ENCODE results near the gene ASCL3. TPM values are rescaled to one million over a fixed set of nuclear protein-coding genes. Genes with fewer than 3 reads are reported as not detected.

The ASCL3 gene
- total RNA-seq, 1 experiment from 2014 or later = not detected

- ChIA-PET POLR2A (ENCODE audit: low non-redundant PET) (no interaction called here), CTCF (interaction anchor here (0.6 to 1.4 kb wide), 2 partner anchors 45 to 80 kb away, joined by 6 to 8 read pairs; no protein-coding TSS in a partner anchor)
- TF ChIP-seq CTCF (conservative IDR thresholded peaks at IDR 0.05; ENCODE audit: low read depth, low read length) (no peak), EZH2 (IDR thresholded peaks at IDR 0.05; ENCODE audit: borderline replicate concordance, low read depth, low read length, poor library complexity, severe bottlenecking) (no peak)
- peaks cover 22% of the 10 kb centered on the region for H3K36me3 ChIP-seq (ENCODE audit: insufficient read depth, low read length, poor library complexity, severe bottlenecking)
- H3K9me3 ChIP-seq (ENCODE audit: low read depth, low read length, poor library complexity, severe bottlenecking) = no peaks in the 10 kb centered on the region
- no peak overlapping the region for H3K27ac ChIP-seq (ENCODE audit: low read depth, low read length, poor library complexity, severe bottlenecking)
- BruUV-seq (replicated peaks) = no TSS peak
- H3K4me3 ChIP-seq (ENCODE audit: low read depth, low read length, poor library complexity, severe bottlenecking) = no peak overlapping the region
- intact Hi-C loops (cut with micrococcal nuclease; ENCODE audit: unreplicated experiment) = loop anchor here (1.0 to 5.0 kb wide), 4 partner anchors 45 to 227 kb away; a partner anchor contains a TSS
- no peaks in the 10 kb centered on the region for H3K27me3 ChIP-seq (replicated peaks; ENCODE audit: insufficient read depth, low read depth, low read length, poor library complexity)
- DNase-seq (ENCODE audit: low spot score) = no peak
- H3K4me1 ChIP-seq (ENCODE audit: insufficient read depth, low read length, poor library complexity, severe bottlenecking) = peaks cover 20% of the 10 kb centered on the region
Observed at GRCh38 chr11:8914661-8915018, 28.2 kb downstream of the ASCL3 start.

GRCh38 chr11:8913961-8914660 lies 28.7 kb downstream of the ASCL3 start:
- H3K9me3 ChIP-seq (ENCODE audit: low read depth, low read length, poor library complexity, severe bottlenecking) = no peaks in the 10 kb centered on the region
- TF ChIP-seq CTCF (conservative IDR thresholded peaks at IDR 0.05; ENCODE audit: low read depth, low read length) (peak; percentile 75), EZH2 (IDR thresholded peaks at IDR 0.05; ENCODE audit: borderline replicate concordance, low read depth, low read length, poor library complexity, severe bottlenecking) (no peak)
- no TSS peak for BruUV-seq (replicated peaks)
- peaks cover 18% of the 10 kb centered on the region for H3K36me3 ChIP-seq (ENCODE audit: insufficient read depth, low read length, poor library complexity, severe bottlenecking)
- POLR2A ChIA-PET (ENCODE audit: low non-redundant PET) = no interaction called here
- DNase-seq (ENCODE audit: low spot score) = peak; percentile 62
- peak overlapping the region; percentile 14 for H3K27ac ChIP-seq (ENCODE audit: low read depth, low read length, poor library complexity, severe bottlenecking)
- no peaks in the 10 kb centered on the region for H3K27me3 ChIP-seq (replicated peaks; ENCODE audit: insufficient read depth, low read depth, low read length, poor library complexity)
- intact Hi-C loops (cut with micrococcal nuclease; ENCODE audit: unreplicated experiment) = loop anchor here (1.0 to 5.0 kb wide), 4 partner anchors 45 to 227 kb away; a partner anchor contains a TSS
- CTCF ChIA-PET = interaction anchor here (1.4 kb wide), 1 partner anchor 45 kb away, joined by 8 read pairs; no protein-coding TSS in a partner anchor
- H3K4me1 ChIP-seq (ENCODE audit: insufficient read depth, low read length, poor library complexity, severe bottlenecking) = peaks cover 20% of the 10 kb centered on the region
- H3K4me3 ChIP-seq (ENCODE audit: low read depth, low read length, poor library complexity, severe bottlenecking) = peak overlapping the region; percentile 20

- TF ChIP-seq EZH2 (IDR thresholded peaks at IDR 0.05; ENCODE audit: borderline replicate concordance, low read depth, low read length, poor library complexity, severe bottlenecking) = no peak
- no peak for TF ChIP-seq CTCF (conservative IDR thresholded peaks at IDR 0.05; ENCODE audit: low read depth, low read length)
- BruUV-seq (replicated peaks) = no TSS peak
- Histone ChIP-seq H3K4me1 (ENCODE audit: insufficient read depth, low read length, poor library complexity, severe bottlenecking) (peaks cover 15% of the 10 kb centered on the region), H3K36me3 (ENCODE audit: insufficient read depth, low read length, poor library complexity, severe bottlenecking) (peaks cover 2% of the 10 kb centered on the region), H3K27me3 (replicated peaks; ENCODE audit: insufficient read depth, low read depth, low read length, poor library complexity) (no peaks in the 10 kb centered on the region), H3K27ac (ENCODE audit: low read depth, low read length, poor library complexity, severe bottlenecking) (peak within 1 kb of the TSS; percentile 95), H3K4me3 (ENCODE audit: low read depth, low read length, poor library complexity, severe bottlenecking) (peak within 1 kb of the TSS; percentile 97), H3K9me3 (ENCODE audit: low read depth, low read length, poor library complexity, severe bottlenecking) (no peaks in the 10 kb centered on the region)
- ChIA-PET CTCF (interaction anchor here (0.6 to 0.7 kb wide), 3 partner anchors 24 to 104 kb away, joined by 4 to 7 read pairs (median 6); no protein-coding TSS in a partner anchor), POLR2A (ENCODE audit: low non-redundant PET) (interaction anchor here (0.7 kb wide), 1 partner anchor 184 kb away, joined by 3 read pairs; no protein-coding TSS in a partner anchor)
- DNase-seq (ENCODE audit: low spot score) = peak; percentile 99
- intact Hi-C loops (cut with micrococcal nuclease; ENCODE audit: unreplicated experiment) = loop anchor here (2.0 to 5.0 kb wide), 3 partner anchors 54 to 224 kb away; partner anchors contain the start of gene TMEM9B
Observed at GRCh38 chr11:8911029-8911823, 31.6 kb downstream of the ASCL3 start, which contains the start of gene AKIP1. Gene AKIP1 (plus strand): TSS chr11:8911189. CDS start chr11:8911450, 261 bp downstream.

Measured in A673 (cell line).